BJ (cell line): ENCODE data around the gene DDX5. TPM values are rescaled to one million over a fixed set of nuclear protein-coding genes. Genes with fewer than 3 reads are reported as not detected.

ENCODE experiments used
- CTCF ChIA-PET: fragments of 350-600 bp; formaldehyde crosslinking; extraction: SDS; loops from one replicate; lab custom pipeline; 2021; ENCODE audit warnings: antibody characterized with exemption, inconsistent platforms; lab: Yijun Ruan, JAX
- POLR2A ChIA-PET: fragments of 300-600 bp; sonication (Branson Sonifier 250); formaldehyde crosslinking; extraction: SDS; loops from one replicate; lab custom pipeline; 2021; ENCODE audit warnings: antibody characterized with exemption; lab: Charles Lee
- DNase-seq: peaks from one replicate; pipeline ENCODE4 v3.0.0-alpha.2; 2011; ENCODE audit warnings: low read depth
- H3K27me3 ChIP-seq: 2 replicates; pipeline ENCODE4 v1.6.0; 2011; ENCODE audit warnings: low read length; ENCODE audit not compliant: control insufficient read depth, insufficient read depth
- H3K36me3 ChIP-seq: 2 replicates; pipeline ENCODE4 v1.5.1; 2011; ENCODE audit warnings: low read length; ENCODE audit not compliant: control insufficient read depth, insufficient read depth
- H3K4me3 ChIP-seq: 2 replicates; pipeline ENCODE4 v1.5.1; 2011; ENCODE audit warnings: low read depth, mild to moderate bottlenecking, control low read depth, low read length
- polyA minus RNA-seq: library from RNA; depleted of rRNA, polyadenylated mRNA; stranded (reverse); fragments of >200 nt; gene quantifications from 2 replicates; pipeline ENCODE4 v1.2.3, GENCODE V29; 2011; rRNA and poly(A)+ RNA removed
- polyA plus RNA-seq: library from polyadenylated mRNA; depleted of rRNA; stranded (reverse); fragments of >200 nt; gene quantifications from 2 replicates; pipeline ENCODE4 v1.2.3, GENCODE V29; 2011; rRNA removed
- TF ChIP-seq, protein P1 (sequence below): IDR thresholded peaks from 2 replicates; pipeline ENCODE4 v1.5.1; 2011; ENCODE audit warnings: low read depth, mild to moderate bottlenecking, control low read depth, inconsistent platforms, low read length, moderate library complexity; ENCODE audit not compliant: insufficient read depth

Gene DDX5
- 636 and 850 TPM in 2 replicates for polyA plus RNA-seq
- polyA minus RNA-seq, result 589 and 728 TPM in 2 replicates

DNA sequence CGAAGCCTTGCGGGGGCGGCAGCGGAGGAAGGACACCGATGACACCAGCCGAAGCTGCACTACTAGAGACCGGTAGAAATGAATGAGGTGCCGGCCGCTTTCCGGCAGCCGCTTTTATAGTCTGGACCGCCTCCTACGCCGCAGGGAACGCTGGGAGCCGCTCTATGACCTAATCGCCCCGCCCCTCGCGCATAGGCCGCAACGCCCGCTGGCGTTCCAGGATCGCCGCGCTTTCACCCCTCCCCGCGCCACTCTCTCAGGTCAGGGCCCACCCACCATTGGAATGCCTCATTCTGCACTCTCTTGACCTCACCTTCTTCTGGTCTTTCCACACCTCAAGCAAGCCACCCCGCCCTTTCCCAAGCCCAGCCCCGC lies at the start of gene DDX5:
DDX5 (minus strand) TSS at position 89 of the 375 bp plus-strand sequence. CDS start 170 bp downstream, outside the sequence.
- Histone ChIP-seq H3K27me3 (no peaks in the 10 kb centered on the region), H3K36me3 (peaks cover 23% of the 10 kb centered on the region), H3K4me3 (peak within 1 kb of the TSS; percentile 99)
- ChIA-PET CTCF (interaction anchor here (1.1 to 7.5 kb wide), 4 partner anchors 14 to 143 kb away, joined by 3 to 33 read pairs (median 14); no protein-coding TSS in a partner anchor), POLR2A (interaction anchor here (0.6 to 1.2 kb wide), 6 partner anchors 9 to 1141 kb away, joined by 3 to 9 read pairs (median 5); partner anchors contain the start of gene POLG2)
- DNase-seq, result no peak
- TF ChIP-seq, protein P1, sequence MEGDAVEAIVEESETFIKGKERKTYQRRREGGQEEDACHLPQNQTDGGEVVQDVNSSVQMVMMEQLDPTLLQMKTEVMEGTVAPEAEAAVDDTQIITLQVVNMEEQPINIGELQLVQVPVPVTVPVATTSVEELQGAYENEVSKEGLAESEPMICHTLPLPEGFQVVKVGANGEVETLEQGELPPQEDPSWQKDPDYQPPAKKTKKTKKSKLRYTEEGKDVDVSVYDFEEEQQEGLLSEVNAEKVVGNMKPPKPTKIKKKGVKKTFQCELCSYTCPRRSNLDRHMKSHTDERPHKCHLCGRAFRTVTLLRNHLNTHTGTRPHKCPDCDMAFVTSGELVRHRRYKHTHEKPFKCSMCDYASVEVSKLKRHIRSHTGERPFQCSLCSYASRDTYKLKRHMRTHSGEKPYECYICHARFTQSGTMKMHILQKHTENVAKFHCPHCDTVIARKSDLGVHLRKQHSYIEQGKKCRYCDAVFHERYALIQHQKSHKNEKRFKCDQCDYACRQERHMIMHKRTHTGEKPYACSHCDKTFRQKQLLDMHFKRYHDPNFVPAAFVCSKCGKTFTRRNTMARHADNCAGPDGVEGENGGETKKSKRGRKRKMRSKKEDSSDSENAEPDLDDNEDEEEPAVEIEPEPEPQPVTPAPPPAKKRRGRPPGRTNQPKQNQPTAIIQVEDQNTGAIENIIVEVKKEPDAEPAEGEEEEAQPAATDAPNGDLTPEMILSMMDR, result no peak

DNA sequence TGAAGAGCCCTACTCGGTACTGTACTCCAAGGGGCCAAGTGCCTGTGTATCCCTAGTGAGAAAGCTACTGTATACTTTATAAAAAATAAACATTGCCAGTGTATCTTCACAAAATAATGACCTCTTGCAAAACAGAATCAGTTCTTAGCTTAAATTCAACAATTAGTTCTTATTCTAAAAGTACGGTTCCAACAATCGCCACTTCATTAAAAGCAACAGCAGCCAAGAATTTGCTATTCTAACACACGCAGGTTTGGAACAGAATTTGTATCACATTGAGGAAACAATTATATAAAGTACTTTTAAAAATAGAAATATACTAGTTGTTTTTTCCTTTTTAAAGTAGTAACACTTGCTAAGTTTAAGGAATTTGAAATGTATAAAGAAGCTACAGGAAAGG lies 49.2 kb upstream of the DDX5 start:
- no peaks in the 10 kb centered on the region for H3K27me3 ChIP-seq
- CTCF ChIA-PET, result interaction anchor here (1.4 to 1.9 kb wide), 2 partner anchors 11 to 94 kb away, joined by 4 to 5 read pairs; no protein-coding TSS in a partner anchor
- TF ChIP-seq, protein P1, result no peak
- no peak overlapping the region for H3K4me3 ChIP-seq
- no peak for DNase-seq
- H3K36me3 ChIP-seq, result peaks cover 8% of the 10 kb centered on the region
- POLR2A ChIA-PET, result no interaction called here

DNA sequence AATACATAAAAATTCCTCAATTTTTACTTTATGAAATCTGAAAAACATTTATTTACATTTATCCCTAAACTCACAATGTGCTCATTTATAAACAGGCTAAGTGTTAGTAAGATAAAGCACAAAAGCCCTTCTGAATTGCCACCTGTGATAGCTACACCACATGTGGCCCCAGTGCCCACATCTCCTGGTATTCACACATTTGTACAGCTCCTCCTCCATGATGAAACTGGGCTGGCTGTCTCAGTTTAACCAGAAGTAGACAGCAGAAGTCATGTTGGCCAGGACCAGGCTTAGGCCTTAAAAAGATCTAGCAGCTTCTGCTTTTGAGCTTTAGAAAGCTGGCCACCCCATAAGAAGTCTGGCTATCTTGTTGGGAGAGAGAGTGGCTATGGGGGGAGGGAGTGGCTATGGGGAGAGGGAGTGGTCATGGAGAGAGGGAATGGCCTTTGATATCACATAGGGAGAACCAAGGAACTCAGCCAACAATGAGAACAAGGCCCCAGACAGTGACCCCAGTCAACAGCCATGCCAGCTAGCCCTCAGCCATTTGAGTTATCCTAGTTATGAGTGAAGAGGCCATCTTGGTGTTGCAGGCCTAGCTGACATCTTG lies 48.0 kb upstream of the DDX5 start:
- H3K27me3 ChIP-seq, result no peaks in the 10 kb centered on the region
- TF ChIP-seq, protein P1, result no peak
- peaks cover 12% of the 10 kb centered on the region for H3K36me3 ChIP-seq
- H3K4me3 ChIP-seq, result no peak overlapping the region
- DNase-seq, result no peak
- CTCF ChIA-PET, result interaction anchor here (0.6 to 1.9 kb wide), 4 partner anchors 8 to 95 kb away, joined by 3 to 5 read pairs (median 4); partner anchors contain the start of gene POLG2
- POLR2A ChIA-PET, result no interaction called here

DNA sequence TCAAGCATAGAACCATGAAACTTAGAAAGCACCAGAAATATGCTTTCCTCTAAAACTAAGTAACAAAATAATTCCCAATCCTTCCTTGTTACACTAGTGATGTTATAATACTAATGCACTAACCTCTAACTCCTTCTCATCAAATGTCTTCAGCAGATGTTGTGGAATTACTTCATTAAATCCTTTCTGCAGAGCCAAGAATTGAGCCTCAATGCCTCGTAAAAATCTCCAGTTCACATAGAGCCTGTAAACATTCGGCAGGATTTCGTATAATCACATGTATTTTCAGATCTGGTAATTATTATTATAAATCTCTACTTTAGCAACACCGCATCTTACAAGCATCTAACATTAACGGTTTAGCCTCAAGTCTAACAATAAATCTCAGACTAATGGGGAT lies 45.4 kb upstream of the DDX5 start:
- no peaks in the 10 kb centered on the region for H3K27me3 ChIP-seq
- peak; percentile 23 for DNase-seq
- ChIA-PET CTCF (interaction anchor here (0.8 kb wide), 1 partner anchor 231 kb away, joined by 3 read pairs; no protein-coding TSS in a partner anchor), POLR2A (no interaction called here)
- TF ChIP-seq, protein P1, result no peak
- no peak overlapping the region for H3K4me3 ChIP-seq
- H3K36me3 ChIP-seq, result peaks cover 19% of the 10 kb centered on the region

DNA sequence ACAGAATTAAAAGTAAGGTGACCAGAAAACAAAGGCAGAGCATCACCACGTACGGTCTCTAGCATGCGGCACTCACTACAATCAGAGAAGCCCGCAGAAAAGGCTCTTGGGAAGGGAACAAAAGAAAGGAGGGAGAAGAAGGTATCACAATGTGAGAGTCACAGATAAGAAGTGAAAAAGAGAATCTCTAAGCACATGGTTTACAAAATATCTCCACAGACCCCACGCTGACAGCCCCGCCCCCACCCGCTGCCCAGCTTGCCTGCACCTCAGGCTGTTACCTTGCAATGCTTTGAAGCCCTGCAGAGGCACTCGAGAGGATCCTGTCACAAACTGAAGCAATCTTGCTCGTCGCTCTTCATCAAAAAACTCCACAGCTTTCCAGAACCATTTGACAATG lies 41.2 kb upstream of the DDX5 start:
- H3K36me3 ChIP-seq, result peaks cover 15% of the 10 kb centered on the region
- no peak overlapping the region for H3K4me3 ChIP-seq
- DNase-seq, result no peak
- POLR2A ChIA-PET, result no interaction called here
- TF ChIP-seq, protein P1, result no peak
- CTCF ChIA-PET, result interaction anchor here (0.5 kb wide), 1 partner anchor 29 kb away, joined by 3 read pairs; no protein-coding TSS in a partner anchor
- no peaks in the 10 kb centered on the region for H3K27me3 ChIP-seq
